ENCODE data around the gene MACROD2.

Gene MACROD2

DNA sequence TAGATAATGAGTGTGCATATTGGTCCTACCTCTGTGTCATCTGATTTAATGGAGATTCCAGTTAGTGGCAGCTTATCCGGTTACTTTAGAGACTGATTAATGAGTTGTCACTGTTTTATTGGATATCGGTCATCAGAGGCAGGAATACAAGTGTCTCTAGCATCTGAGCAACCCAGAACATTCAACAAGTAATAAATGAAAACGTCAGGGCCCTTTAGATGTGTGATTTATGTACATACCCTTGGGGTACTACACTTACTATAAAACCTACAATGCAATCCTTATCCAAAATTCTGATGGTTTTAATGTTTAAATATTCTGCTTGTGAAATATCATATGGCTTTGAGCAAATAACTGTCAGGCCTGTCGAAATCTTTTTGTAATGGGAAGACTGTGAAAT, 1460.0 kb downstream of the MACROD2 start:
- Mint-ChIP-seq H3K4me3 (no peak overlapping the region), H3K27me3 (peaks cover 4% of the 10 kb centered on the region), H3K9me3 (no peaks in the 10 kb centered on the region), H3K36me3 (no peaks in the 10 kb centered on the region), H3K4me1 (peaks cover 5% of the 10 kb centered on the region), H3K27ac (no peak overlapping the region)
- DNase-seq (ENCODE audit: low spot score in 2 of 2), result no peak
- ATAC-seq (ENCODE audit: low read depth), result no peak

GRCh38 chr20:15461938-15462337, 1466.6 kb downstream of the MACROD2 start:
- H3K4me3 Mint-ChIP-seq, result no peak overlapping the region
- H3K9me3 Mint-ChIP-seq, result no peaks in the 10 kb centered on the region
- H3K27me3 Mint-ChIP-seq, result peaks cover 3% of the 10 kb centered on the region
- H3K4me1 Mint-ChIP-seq, result peaks cover 8% of the 10 kb centered on the region
- no peaks in the 10 kb centered on the region for H3K36me3 Mint-ChIP-seq
- H3K27ac Mint-ChIP-seq, result no peak overlapping the region
- no peak for DNase-seq (ENCODE audit: low spot score in 2 of 2)
- ATAC-seq (ENCODE audit: low read depth), result no peak

DNA sequence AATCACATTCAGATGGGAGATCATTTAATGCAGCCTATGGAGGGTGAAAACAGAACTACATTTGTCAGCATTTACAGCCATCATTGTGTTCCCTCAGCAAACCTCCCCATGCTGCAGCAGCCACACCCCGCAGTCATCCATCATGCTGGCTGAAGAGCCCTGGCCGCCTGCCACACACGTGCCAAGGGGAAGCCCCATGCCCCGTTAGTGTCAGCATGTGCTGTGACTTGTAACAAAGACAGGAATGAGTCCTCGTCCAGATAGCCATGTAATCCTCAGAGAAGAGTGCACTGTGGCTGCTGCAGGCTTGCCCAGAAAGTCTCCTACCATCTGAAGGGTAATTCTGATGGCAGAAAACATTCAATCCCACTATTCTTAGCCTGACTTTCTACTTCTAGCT, 1480.2 kb downstream of the MACROD2 start:
- Mint-ChIP-seq H3K4me3 (no peak overlapping the region), H3K9me3 (no peaks in the 10 kb centered on the region), H3K27me3 (peaks cover 1% of the 10 kb centered on the region), H3K27ac (no peak overlapping the region), H3K36me3 (no peaks in the 10 kb centered on the region), H3K4me1 (no peaks in the 10 kb centered on the region)
- peak; percentile 54 for ATAC-seq (ENCODE audit: low read depth)
- no peak for DNase-seq (ENCODE audit: low spot score in 2 of 2)

DNA sequence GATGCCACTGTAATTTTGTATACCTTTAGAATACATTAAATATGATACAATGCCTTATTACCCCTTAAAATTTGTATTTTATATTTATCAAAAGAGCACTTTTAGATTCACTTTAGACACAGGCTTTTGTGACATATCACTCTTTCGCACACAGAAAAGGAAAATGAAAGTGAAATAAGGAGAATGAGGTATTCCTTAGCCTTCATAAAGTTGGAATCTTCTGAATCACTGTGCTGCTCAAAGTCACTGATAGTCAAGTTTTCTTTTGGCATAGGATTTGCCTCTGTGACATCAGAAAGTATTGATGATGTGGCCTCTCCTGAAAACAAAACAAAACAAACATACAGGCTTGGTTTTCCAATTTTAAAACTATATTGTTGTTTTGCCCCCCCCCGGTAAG, 1480.9 kb downstream of the MACROD2 start:
- DNase-seq (ENCODE audit: low spot score in 2 of 2) (no peak), ATAC-seq (ENCODE audit: low read depth) (no peak)
- Mint-ChIP-seq H3K27me3 (peaks cover 4% of the 10 kb centered on the region), H3K36me3 (no peaks in the 10 kb centered on the region), H3K4me1 (no peaks in the 10 kb centered on the region), H3K27ac (no peak overlapping the region), H3K9me3 (no peaks in the 10 kb centered on the region), H3K4me3 (no peak overlapping the region)

DNA sequence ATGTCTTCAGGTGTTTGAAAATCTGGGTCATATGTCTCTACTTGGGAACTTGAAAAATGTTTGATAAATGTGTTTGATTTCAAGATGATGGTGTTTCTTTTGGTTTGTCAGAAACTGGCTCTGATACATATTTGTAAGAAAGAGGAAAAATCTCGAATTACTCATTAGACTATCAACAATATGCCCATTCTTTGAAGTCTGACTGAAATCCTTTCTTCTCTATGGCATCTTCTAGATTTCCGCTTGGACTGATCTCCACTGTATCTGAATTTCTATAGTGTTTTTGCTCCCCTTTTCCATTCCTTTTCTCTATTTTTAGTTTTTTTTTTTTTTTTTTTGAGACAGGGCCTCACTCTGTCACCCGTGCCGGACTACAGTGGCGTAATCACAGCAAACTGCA, 1481.5 kb downstream of the MACROD2 start:
- Mint-ChIP-seq H3K27ac (no peak overlapping the region), H3K36me3 (no peaks in the 10 kb centered on the region), H3K9me3 (no peaks in the 10 kb centered on the region), H3K4me1 (no peaks in the 10 kb centered on the region), H3K27me3 (peaks cover 4% of the 10 kb centered on the region), H3K4me3 (no peak overlapping the region)
- ATAC-seq (ENCODE audit: low read depth), result no peak
- no peak for DNase-seq (ENCODE audit: low spot score in 2 of 2)

- peaks cover 10% of the 10 kb centered on the region for H3K27me3 Mint-ChIP-seq
Measured at GRCh38 chr20:15482525-15482924, 1487.2 kb downstream of the MACROD2 start.

GRCh38 chr20:15485519-15485918, 1490.2 kb downstream of the MACROD2 start:
- H3K27ac Mint-ChIP-seq, result no peak overlapping the region
- H3K36me3 Mint-ChIP-seq, result no peaks in the 10 kb centered on the region
- peaks cover 4% of the 10 kb centered on the region for H3K4me1 Mint-ChIP-seq
- ATAC-seq (ENCODE audit: low read depth) (no peak), DNase-seq (ENCODE audit: low spot score in 2 of 2) (no peak)
- H3K27me3 Mint-ChIP-seq, result peaks cover 8% of the 10 kb centered on the region
- H3K4me3 Mint-ChIP-seq, result no peak overlapping the region
- peaks cover 1% of the 10 kb centered on the region for H3K9me3 Mint-ChIP-seq

More at GRCh38 chr20:15482525-15482924, 1487.2 kb downstream of the MACROD2 start:
- Mint-ChIP-seq H3K9me3 (no peaks in the 10 kb centered on the region), H3K4me1 (no peaks in the 10 kb centered on the region), H3K4me3 (no peak overlapping the region), H3K36me3 (no peaks in the 10 kb centered on the region), H3K27ac (no peak overlapping the region)
- no peak for ATAC-seq (ENCODE audit: low read depth)
- no peak for DNase-seq (ENCODE audit: low spot score in 2 of 2)

- Mint-ChIP-seq H3K9me3 (peaks cover 1% of the 10 kb centered on the region), H3K4me3 (no peak overlapping the region), H3K27ac (no peak overlapping the region), H3K27me3 (peaks cover 6% of the 10 kb centered on the region), H3K36me3 (no peaks in the 10 kb centered on the region), H3K4me1 (peaks cover 4% of the 10 kb centered on the region)
- DNase-seq (ENCODE audit: low spot score in 2 of 2), result no peak
- ATAC-seq (ENCODE audit: low read depth), result no peak
Measured at GRCh38 chr20:15487030-15487429, 1491.7 kb downstream of the MACROD2 start.

DNA sequence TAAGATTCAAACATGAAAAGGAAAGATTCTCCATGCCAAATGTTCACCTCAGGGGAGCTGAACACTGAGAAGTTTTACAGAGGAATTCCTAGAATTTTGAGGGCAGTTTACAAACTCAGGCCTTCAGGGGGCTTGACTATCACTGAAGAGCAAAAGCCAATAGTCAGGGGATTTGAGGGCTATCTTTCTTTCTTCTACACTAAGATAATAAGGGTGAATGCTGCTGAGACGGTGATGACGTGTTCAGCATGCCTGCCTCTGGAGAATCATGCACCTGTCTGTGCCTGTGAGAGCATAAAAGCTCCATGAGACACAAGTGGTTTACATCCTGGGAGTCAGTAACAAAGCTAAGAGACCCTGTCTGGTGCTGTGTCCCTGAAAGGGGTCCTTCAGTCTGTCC, 1492.4 kb downstream of the MACROD2 start:
- DNase-seq (ENCODE audit: low spot score in 2 of 2) (no peak), ATAC-seq (ENCODE audit: low read depth) (no peak)
- Mint-ChIP-seq H3K4me3 (no peak overlapping the region), H3K27me3 (peaks cover 4% of the 10 kb centered on the region), H3K27ac (no peak overlapping the region), H3K9me3 (peaks cover 1% of the 10 kb centered on the region), H3K36me3 (no peaks in the 10 kb centered on the region), H3K4me1 (peaks cover 4% of the 10 kb centered on the region)

DNA sequence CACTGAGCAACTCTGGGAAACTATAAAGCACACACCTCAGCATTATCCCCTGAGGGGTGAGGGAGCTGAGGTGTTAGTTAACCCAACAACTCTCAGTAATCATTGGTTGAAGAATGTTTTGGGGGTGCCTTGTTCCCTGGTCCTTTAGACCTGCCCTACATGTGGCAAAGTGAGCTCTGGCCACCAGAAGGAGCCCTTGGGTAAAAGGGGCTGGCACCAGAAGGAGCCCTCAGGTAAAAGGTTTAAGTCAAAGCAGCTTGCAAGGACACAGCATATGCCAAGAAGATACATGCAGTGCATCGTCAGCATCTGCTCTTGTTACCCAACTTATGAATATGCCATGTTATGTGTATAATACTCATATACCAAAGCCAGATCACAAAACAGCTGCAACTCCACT, 1496.3 kb downstream of the MACROD2 start:
- H3K36me3 Mint-ChIP-seq, result no peaks in the 10 kb centered on the region
- H3K27ac Mint-ChIP-seq, result no peak overlapping the region
- H3K9me3 Mint-ChIP-seq, result peaks cover 1% of the 10 kb centered on the region
- H3K4me1 Mint-ChIP-seq, result peaks cover 4% of the 10 kb centered on the region
- ATAC-seq (ENCODE audit: low read depth) (peak; percentile 35), DNase-seq (ENCODE audit: low spot score in 2 of 2) (no peak)
- H3K4me3 Mint-ChIP-seq, result no peak overlapping the region
- H3K27me3 Mint-ChIP-seq, result peaks cover 3% of the 10 kb centered on the region

DNA sequence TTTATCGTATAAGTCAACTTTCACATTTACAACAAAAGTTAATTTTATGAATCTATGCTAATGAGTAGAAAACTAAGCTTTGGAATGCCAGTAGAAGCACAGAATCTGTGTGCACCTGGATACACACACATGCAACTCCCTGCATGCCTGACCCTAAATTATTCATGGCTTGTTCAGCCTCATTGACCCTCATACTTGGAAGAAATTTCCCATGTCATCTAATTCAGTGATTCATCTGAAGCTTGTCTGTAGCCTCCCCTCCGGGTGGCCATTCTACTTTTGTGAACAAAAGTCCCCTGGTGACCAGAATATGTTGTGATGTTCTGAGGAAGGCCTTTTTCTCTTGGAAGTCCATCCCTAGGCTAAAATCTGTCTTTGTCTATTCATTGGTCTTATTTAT, 1499.5 kb downstream of the MACROD2 start:
- Mint-ChIP-seq H3K4me1 (peaks cover 4% of the 10 kb centered on the region), H3K27ac (no peak overlapping the region), H3K4me3 (no peak overlapping the region), H3K36me3 (no peaks in the 10 kb centered on the region), H3K27me3 (peaks cover 9% of the 10 kb centered on the region), H3K9me3 (peaks cover 4% of the 10 kb centered on the region)
- DNase-seq (ENCODE audit: low spot score in 2 of 2) (no peak), ATAC-seq (ENCODE audit: low read depth) (no peak)

- Mint-ChIP-seq H3K4me3 (no peak overlapping the region), H3K36me3 (no peaks in the 10 kb centered on the region), H3K27me3 (peaks cover 9% of the 10 kb centered on the region), H3K4me1 (no peaks in the 10 kb centered on the region), H3K9me3 (peaks cover 2% of the 10 kb centered on the region), H3K27ac (no peak overlapping the region)
- DNase-seq (ENCODE audit: low spot score in 2 of 2) (no peak), ATAC-seq (ENCODE audit: low read depth) (no peak)
Measured at GRCh38 chr20:15496501-15497039, 1501.3 kb downstream of the MACROD2 start.

GRCh38 chr20:15498926-15499325, 1503.6 kb downstream of the MACROD2 start:
- H3K36me3 Mint-ChIP-seq, result no peaks in the 10 kb centered on the region
- H3K4me1 Mint-ChIP-seq, result no peaks in the 10 kb centered on the region
- no peak overlapping the region for H3K27ac Mint-ChIP-seq
- ATAC-seq (ENCODE audit: low read depth), result no peak
- peaks cover 12% of the 10 kb centered on the region for H3K27me3 Mint-ChIP-seq
- no peak for DNase-seq (ENCODE audit: low spot score in 2 of 2)
- H3K9me3 Mint-ChIP-seq, result peaks cover 2% of the 10 kb centered on the region
- H3K4me3 Mint-ChIP-seq, result no peak overlapping the region

GRCh38 chr20:15506311-15506710, 1511.0 kb downstream of the MACROD2 start:
- Mint-ChIP-seq H3K4me1 (no peaks in the 10 kb centered on the region), H3K27ac (no peak overlapping the region), H3K4me3 (no peak overlapping the region), H3K36me3 (no peaks in the 10 kb centered on the region), H3K27me3 (peaks cover 5% of the 10 kb centered on the region), H3K9me3 (no peaks in the 10 kb centered on the region)
- ATAC-seq (ENCODE audit: low read depth), result no peak
- DNase-seq (ENCODE audit: low spot score in 2 of 2), result no peak

GRCh38 chr20:15507151-15507550, 1511.8 kb downstream of the MACROD2 start:
- no peak overlapping the region for H3K4me3 Mint-ChIP-seq
- ATAC-seq (ENCODE audit: low read depth) (no peak), DNase-seq (ENCODE audit: low spot score in 2 of 2) (no peak)
- H3K4me1 Mint-ChIP-seq, result no peaks in the 10 kb centered on the region
- H3K36me3 Mint-ChIP-seq, result no peaks in the 10 kb centered on the region
- H3K9me3 Mint-ChIP-seq, result no peaks in the 10 kb centered on the region
- H3K27me3 Mint-ChIP-seq, result peaks cover 3% of the 10 kb centered on the region
- no peak overlapping the region for H3K27ac Mint-ChIP-seq
